ENCODE measurements around the gene SGPP2.
"Not testable (repeated sequence)": the region's sequence is repeated elsewhere in the genome, so short reads cannot be mapped to it uniquely, and the experiment has no call there.

The SGPP2 gene

GRCh38 chr2:222418739-222419138 is 5.6 kb upstream of the SGPP2 start:
- Mint-ChIP-seq H3K4me1 (ENCODE audit: low read depth) (peaks cover 20% of the 10 kb centered on the region), H3K4me3 (no peak overlapping the region), H3K27ac (no peak overlapping the region), H3K9me3 (no peaks in the 10 kb centered on the region), H3K36me3 (ENCODE audit: low read depth) (no peaks in the 10 kb centered on the region), H3K27me3 (peaks cover 35% of the 10 kb centered on the region)
- DNase-seq: no peak

- no peak for DNase-seq
- H3K36me3 Mint-ChIP-seq (ENCODE audit: low read depth): peaks cover 6% of the 10 kb centered on the region
- no peaks in the 10 kb centered on the region for H3K9me3 Mint-ChIP-seq
- no peak overlapping the region for H3K27ac Mint-ChIP-seq
- H3K4me1 Mint-ChIP-seq (ENCODE audit: low read depth): peaks cover 30% of the 10 kb centered on the region
- H3K27me3 Mint-ChIP-seq: peaks cover 45% of the 10 kb centered on the region
- no peak overlapping the region for H3K4me3 Mint-ChIP-seq
These were observed 3.8 kb upstream of the SGPP2 start for GRCh38 chr2:222420508-222420907.

GRCh38 chr2:222421626-222422025 is 2.7 kb upstream of the SGPP2 start:
- peaks cover 39% of the 10 kb centered on the region for H3K4me1 Mint-ChIP-seq (ENCODE audit: low read depth)
- H3K4me3 Mint-ChIP-seq: no peak overlapping the region
- H3K27me3 Mint-ChIP-seq: peaks cover 55% of the 10 kb centered on the region
- DNase-seq: no peak
- H3K27ac Mint-ChIP-seq: no peak overlapping the region
- peaks cover 6% of the 10 kb centered on the region for H3K36me3 Mint-ChIP-seq (ENCODE audit: low read depth)
- no peaks in the 10 kb centered on the region for H3K9me3 Mint-ChIP-seq

GRCh38 chr2:222423186-222423585 is 1.2 kb upstream of the SGPP2 start:
- Mint-ChIP-seq H3K36me3 (ENCODE audit: low read depth) (peaks cover 6% of the 10 kb centered on the region), H3K27ac (no peak overlapping the region), H3K9me3 (no peaks in the 10 kb centered on the region), H3K4me1 (ENCODE audit: low read depth) (peaks cover 52% of the 10 kb centered on the region), H3K27me3 (peaks cover 68% of the 10 kb centered on the region), H3K4me3 (peak overlapping the region; percentile 91)
- peak; percentile 35 for DNase-seq

- peak; percentile 67 for DNase-seq
- Mint-ChIP-seq H3K36me3 (ENCODE audit: low read depth) (peaks cover 6% of the 10 kb centered on the region), H3K27me3 (peaks cover 68% of the 10 kb centered on the region), H3K27ac (peak overlapping the region; percentile 96), H3K4me1 (ENCODE audit: low read depth) (peaks cover 52% of the 10 kb centered on the region), H3K4me3 (peak overlapping the region; percentile 91), H3K9me3 (no peaks in the 10 kb centered on the region)
These were observed 589 bp upstream of the SGPP2 start for GRCh38 chr2:222423632-222424275.

- peak; percentile 52 for DNase-seq
- Mint-ChIP-seq H3K27me3 (peaks cover 67% of the 10 kb centered on the region), H3K9me3 (peaks cover 2% of the 10 kb centered on the region), H3K4me1 (ENCODE audit: low read depth) (peaks cover 52% of the 10 kb centered on the region), H3K27ac (peak overlapping the region; percentile 87), H3K36me3 (ENCODE audit: low read depth) (peaks cover 6% of the 10 kb centered on the region), H3K4me3 (peak overlapping the region; percentile 80)
These were observed 657 bp downstream of the SGPP2 start for GRCh38 chr2:222424729-222425671.

GRCh38 chr2:222427646-222428301 is 3.4 kb downstream of the SGPP2 start:
- Mint-ChIP-seq H3K4me3 (peak overlapping the region; percentile 19), H3K4me1 (ENCODE audit: low read depth) (peaks cover 42% of the 10 kb centered on the region), H3K36me3 (ENCODE audit: low read depth) (peaks cover 6% of the 10 kb centered on the region), H3K9me3 (peaks cover 2% of the 10 kb centered on the region), H3K27me3 (peaks cover 43% of the 10 kb centered on the region), H3K27ac (peak overlapping the region; percentile 68)
- no peak for DNase-seq

GRCh38 chr2:222430071-222430470 is 5.7 kb downstream of the SGPP2 start:
- Mint-ChIP-seq H3K4me3 (no peak overlapping the region), H3K4me1 (ENCODE audit: low read depth) (peaks cover 29% of the 10 kb centered on the region), H3K27ac (no peak overlapping the region), H3K36me3 (ENCODE audit: low read depth) (peaks cover 2% of the 10 kb centered on the region), H3K27me3 (peaks cover 27% of the 10 kb centered on the region), H3K9me3 (peaks cover 2% of the 10 kb centered on the region)
- no peak for DNase-seq

GRCh38 chr2:222430681-222431080 is 6.3 kb downstream of the SGPP2 start:
- no peak for DNase-seq
- peaks cover 2% of the 10 kb centered on the region for H3K9me3 Mint-ChIP-seq
- H3K4me3 Mint-ChIP-seq: no peak overlapping the region
- H3K36me3 Mint-ChIP-seq (ENCODE audit: low read depth): no peaks in the 10 kb centered on the region
- no peak overlapping the region for H3K27ac Mint-ChIP-seq
- H3K27me3 Mint-ChIP-seq: peaks cover 21% of the 10 kb centered on the region
- peaks cover 23% of the 10 kb centered on the region for H3K4me1 Mint-ChIP-seq (ENCODE audit: low read depth)

- Mint-ChIP-seq H3K4me1 (ENCODE audit: low read depth) (peaks cover 13% of the 10 kb centered on the region), H3K36me3 (ENCODE audit: low read depth) (no peaks in the 10 kb centered on the region), H3K27me3 (peaks cover 11% of the 10 kb centered on the region), H3K27ac (no peak overlapping the region), H3K9me3 (peaks cover 2% of the 10 kb centered on the region), H3K4me3 (no peak overlapping the region)
- no peak for DNase-seq
These were observed 7.5 kb downstream of the SGPP2 start for GRCh38 chr2:222431869-222432268.

- DNase-seq: no peak
- Mint-ChIP-seq H3K27ac (no peak overlapping the region), H3K9me3 (peaks cover 2% of the 10 kb centered on the region), H3K4me1 (ENCODE audit: low read depth) (peaks cover 2% of the 10 kb centered on the region), H3K36me3 (ENCODE audit: low read depth) (no peaks in the 10 kb centered on the region), H3K4me3 (no peak overlapping the region), H3K27me3 (no peaks in the 10 kb centered on the region)
These were observed 9.2 kb downstream of the SGPP2 start for GRCh38 chr2:222433332-222434173.

- Mint-ChIP-seq H3K4me1 (ENCODE audit: low read depth) (peaks cover 2% of the 10 kb centered on the region), H3K9me3 (peaks cover 2% of the 10 kb centered on the region), H3K4me3 (no peak overlapping the region), H3K27me3 (no peaks in the 10 kb centered on the region), H3K27ac (no peak overlapping the region), H3K36me3 (ENCODE audit: low read depth) (no peaks in the 10 kb centered on the region)
- no peak for DNase-seq
These were observed 9.9 kb downstream of the SGPP2 start for GRCh38 chr2:222434204-222434603.

- not testable (repeated sequence) for H3K4me1 Mint-ChIP-seq (ENCODE audit: low read depth); H3K27me3 Mint-ChIP-seq; H3K36me3 Mint-ChIP-seq (ENCODE audit: low read depth); H3K9me3 Mint-ChIP-seq; DNase-seq; H3K27ac Mint-ChIP-seq; H3K4me3 Mint-ChIP-seq
These were observed 11.2 kb downstream of the SGPP2 start for GRCh38 chr2:222435400-222436039.

- no peak overlapping the region for H3K4me3 Mint-ChIP-seq
- DNase-seq: no peak
These were observed 11.7 kb downstream of the SGPP2 start for GRCh38 chr2:222436040-222436413.

More at GRCh38 chr2:222436040-222436413, 11.7 kb downstream of the SGPP2 start:
- Mint-ChIP-seq H3K27ac (no peak overlapping the region), H3K4me1 (ENCODE audit: low read depth) (peaks cover 2% of the 10 kb centered on the region), H3K36me3 (ENCODE audit: low read depth) (no peaks in the 10 kb centered on the region), H3K27me3 (no peaks in the 10 kb centered on the region), H3K9me3 (no peaks in the 10 kb centered on the region)

Data from activated T-cell treated with anti-CD3 and anti-CD28 coated beads, Interleukin-2, amount 50 U/mL, for 24 hours (primary cell).